Neural progenitor cell (in vitro differentiated cells): ENCODE results near the gene SYT13.

Experiments used
- EZH2 ChIP-seq: fragments of 200-600 bp; sonication (generic); IDR thresholded peaks from 2 replicates; pipeline ENCODE4 v1.6.1; 2017; ENCODE audit warnings: antibody characterized with exemption, mild to moderate bottlenecking, moderate library complexity
- EZH2phosphoT487 ChIP-seq: fragments of 200-600 bp; sonication (generic); IDR thresholded peaks from 2 replicates; pipeline ENCODE4 v1.6.1; 2017; ENCODE audit warnings: antibody characterized with exemption
- TF ChIP-seq, protein P1 (sequence below): fragments of 200-600 bp; sonication (generic); IDR thresholded peaks from 2 replicates; pipeline ENCODE4 v1.5.1; 2017; ENCODE audit warnings: antibody characterized with exemption, mild to moderate bottlenecking

GRCh38 chr11:45212566-45213315 is 73.4 kb downstream of the SYT13 start:
- TF ChIP-seq EZH2: no peak
- TF ChIP-seq, protein P1, sequence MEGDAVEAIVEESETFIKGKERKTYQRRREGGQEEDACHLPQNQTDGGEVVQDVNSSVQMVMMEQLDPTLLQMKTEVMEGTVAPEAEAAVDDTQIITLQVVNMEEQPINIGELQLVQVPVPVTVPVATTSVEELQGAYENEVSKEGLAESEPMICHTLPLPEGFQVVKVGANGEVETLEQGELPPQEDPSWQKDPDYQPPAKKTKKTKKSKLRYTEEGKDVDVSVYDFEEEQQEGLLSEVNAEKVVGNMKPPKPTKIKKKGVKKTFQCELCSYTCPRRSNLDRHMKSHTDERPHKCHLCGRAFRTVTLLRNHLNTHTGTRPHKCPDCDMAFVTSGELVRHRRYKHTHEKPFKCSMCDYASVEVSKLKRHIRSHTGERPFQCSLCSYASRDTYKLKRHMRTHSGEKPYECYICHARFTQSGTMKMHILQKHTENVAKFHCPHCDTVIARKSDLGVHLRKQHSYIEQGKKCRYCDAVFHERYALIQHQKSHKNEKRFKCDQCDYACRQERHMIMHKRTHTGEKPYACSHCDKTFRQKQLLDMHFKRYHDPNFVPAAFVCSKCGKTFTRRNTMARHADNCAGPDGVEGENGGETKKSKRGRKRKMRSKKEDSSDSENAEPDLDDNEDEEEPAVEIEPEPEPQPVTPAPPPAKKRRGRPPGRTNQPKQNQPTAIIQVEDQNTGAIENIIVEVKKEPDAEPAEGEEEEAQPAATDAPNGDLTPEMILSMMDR: peak; percentile 72
- TF ChIP-seq EZH2phosphoT487: no peak
